Measurements from ENCODE around the gene ZNF532.

ZNF532 gene

DNA sequence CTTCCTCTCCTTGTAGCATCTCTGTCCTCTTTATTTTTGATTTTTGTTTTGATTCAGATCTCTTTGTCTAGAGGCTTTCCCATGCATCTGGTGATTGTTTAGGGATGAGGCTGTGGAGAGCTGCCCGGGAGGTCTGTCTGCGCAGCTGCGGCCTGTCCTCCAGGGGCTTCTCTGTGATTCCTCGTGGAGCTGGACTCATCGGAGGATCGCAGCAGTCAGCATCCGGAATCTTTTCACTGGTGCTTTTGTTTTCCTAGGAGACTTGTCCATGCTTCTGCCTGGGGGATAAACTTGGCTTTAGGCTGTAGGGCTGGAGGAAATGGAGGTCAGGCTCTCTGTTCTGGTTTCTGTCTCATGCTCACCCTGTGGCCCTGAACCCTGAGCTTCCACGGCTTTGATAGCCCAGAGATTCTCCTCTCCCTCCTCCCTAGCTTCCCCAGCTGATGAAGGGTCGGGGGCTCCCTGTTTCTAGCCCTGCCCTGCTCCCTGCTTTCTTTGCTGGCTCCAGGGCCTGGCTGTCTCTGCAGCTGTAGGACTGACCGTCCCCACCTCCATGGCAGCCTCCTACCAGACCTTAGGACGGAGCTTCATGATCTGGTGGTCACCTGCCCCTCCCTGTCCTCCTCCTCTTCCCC is 35.5 kb downstream of the ZNF532 start:
- Histone ChIP-seq H3K27me3 (no peaks in the 10 kb centered on the region), H3K4me1 (ENCODE audit: control insufficient read depth in 1 of 2, insufficient read depth in 1 of 2, low read depth in 1 of 2, low read length in 1 of 2) (no peaks in the 10 kb centered on the region), H3K9me3 (no peaks in the 10 kb centered on the region), H3K27ac (no peak overlapping the region), H3K4me3 (ENCODE audit: low read depth in 1 of 2, low read length in 1 of 2) (no peak overlapping the region), H3K36me3 (no peaks in the 10 kb centered on the region)
- TF ChIP-seq, protein P1, sequence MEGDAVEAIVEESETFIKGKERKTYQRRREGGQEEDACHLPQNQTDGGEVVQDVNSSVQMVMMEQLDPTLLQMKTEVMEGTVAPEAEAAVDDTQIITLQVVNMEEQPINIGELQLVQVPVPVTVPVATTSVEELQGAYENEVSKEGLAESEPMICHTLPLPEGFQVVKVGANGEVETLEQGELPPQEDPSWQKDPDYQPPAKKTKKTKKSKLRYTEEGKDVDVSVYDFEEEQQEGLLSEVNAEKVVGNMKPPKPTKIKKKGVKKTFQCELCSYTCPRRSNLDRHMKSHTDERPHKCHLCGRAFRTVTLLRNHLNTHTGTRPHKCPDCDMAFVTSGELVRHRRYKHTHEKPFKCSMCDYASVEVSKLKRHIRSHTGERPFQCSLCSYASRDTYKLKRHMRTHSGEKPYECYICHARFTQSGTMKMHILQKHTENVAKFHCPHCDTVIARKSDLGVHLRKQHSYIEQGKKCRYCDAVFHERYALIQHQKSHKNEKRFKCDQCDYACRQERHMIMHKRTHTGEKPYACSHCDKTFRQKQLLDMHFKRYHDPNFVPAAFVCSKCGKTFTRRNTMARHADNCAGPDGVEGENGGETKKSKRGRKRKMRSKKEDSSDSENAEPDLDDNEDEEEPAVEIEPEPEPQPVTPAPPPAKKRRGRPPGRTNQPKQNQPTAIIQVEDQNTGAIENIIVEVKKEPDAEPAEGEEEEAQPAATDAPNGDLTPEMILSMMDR (IDR thresholded peaks at IDR 0.05): no peak

GRCh38 chr18:58901143-58901542 is 36.5 kb downstream of the ZNF532 start:
- Histone ChIP-seq H3K27me3 (no peaks in the 10 kb centered on the region), H3K36me3 (no peaks in the 10 kb centered on the region), H3K4me1 (ENCODE audit: control insufficient read depth in 1 of 2, insufficient read depth in 1 of 2, low read depth in 1 of 2, low read length in 1 of 2) (no peaks in the 10 kb centered on the region)

GRCh38 chr18:58901783-58902182 is 37.1 kb downstream of the ZNF532 start:
- TF ChIP-seq, protein P1 (IDR thresholded peaks at IDR 0.05): no peak
- Histone ChIP-seq H3K27ac (no peak overlapping the region), H3K4me3 (ENCODE audit: low read depth in 1 of 2, low read length in 1 of 2) (no peak overlapping the region), H3K4me1 (ENCODE audit: control insufficient read depth in 1 of 2, insufficient read depth in 1 of 2, low read depth in 1 of 2, low read length in 1 of 2) (no peaks in the 10 kb centered on the region), H3K9me3 (no peaks in the 10 kb centered on the region), H3K27me3 (no peaks in the 10 kb centered on the region), H3K36me3 (no peaks in the 10 kb centered on the region)

More at GRCh38 chr18:58901143-58901542, 36.5 kb downstream of the ZNF532 start:
- no peaks in the 10 kb centered on the region for H3K9me3 ChIP-seq
- no peak overlapping the region for H3K27ac ChIP-seq
- H3K4me3 ChIP-seq (ENCODE audit: low read depth in 1 of 2, low read length in 1 of 2): no peak overlapping the region
- TF ChIP-seq, protein P1 (IDR thresholded peaks at IDR 0.05): no peak

DNA sequence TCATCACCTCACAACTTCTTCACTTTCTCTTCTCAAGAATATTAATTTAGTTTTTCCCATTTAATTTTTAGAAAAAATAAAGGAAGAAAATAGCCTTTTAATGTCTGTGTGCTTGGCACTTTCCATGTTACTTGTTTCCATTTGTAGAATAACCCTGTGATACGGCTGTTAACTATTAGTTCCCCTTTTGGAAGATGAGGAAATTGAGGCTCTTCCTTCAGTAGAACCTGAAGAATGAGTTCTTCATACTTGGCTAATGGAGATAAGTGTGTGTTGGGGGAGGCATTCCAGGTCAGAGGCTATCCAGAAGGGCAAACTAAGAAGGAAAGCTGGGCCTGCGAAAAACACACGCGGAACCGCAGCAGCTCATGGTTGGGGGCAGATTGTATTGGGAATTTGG is 38.3 kb downstream of the ZNF532 start:
- H3K27me3 ChIP-seq: no peaks in the 10 kb centered on the region
- TF ChIP-seq, protein P1 (IDR thresholded peaks at IDR 0.05): no peak

DNA sequence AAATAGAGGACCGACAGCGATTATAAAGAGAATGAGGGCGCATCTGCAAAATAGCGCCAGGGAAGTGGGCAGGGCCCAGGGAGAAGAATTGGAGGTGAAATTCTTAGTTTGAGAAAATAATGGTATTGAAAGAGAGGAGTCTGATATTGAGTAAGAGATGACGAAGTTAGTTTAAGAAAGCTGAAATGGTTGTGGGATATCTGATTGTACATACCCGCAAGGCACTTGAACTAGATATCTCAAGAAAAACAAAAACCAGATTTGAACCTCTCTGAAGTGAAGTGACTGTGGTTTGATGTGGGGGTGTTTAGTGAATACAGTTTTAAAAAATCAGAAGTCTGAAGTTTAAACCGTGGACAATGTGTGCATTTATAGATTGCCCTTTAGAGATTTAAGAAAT is 38.9 kb downstream of the ZNF532 start:
- H3K4me3 ChIP-seq (ENCODE audit: low read depth in 1 of 2, low read length in 1 of 2): no peak overlapping the region
- no peaks in the 10 kb centered on the region for H3K4me1 ChIP-seq (ENCODE audit: control insufficient read depth in 1 of 2, insufficient read depth in 1 of 2, low read depth in 1 of 2, low read length in 1 of 2)
- TF ChIP-seq, protein P1 (IDR thresholded peaks at IDR 0.05): no peak
- no peaks in the 10 kb centered on the region for H3K36me3 ChIP-seq
- H3K9me3 ChIP-seq: no peaks in the 10 kb centered on the region
- H3K27me3 ChIP-seq: no peaks in the 10 kb centered on the region
- no peak overlapping the region for H3K27ac ChIP-seq

More for the DNA sequence above, 38.3 kb downstream of the ZNF532 start:
- H3K9me3 ChIP-seq: no peaks in the 10 kb centered on the region
- H3K4me1 ChIP-seq (ENCODE audit: control insufficient read depth in 1 of 2, insufficient read depth in 1 of 2, low read depth in 1 of 2, low read length in 1 of 2): no peaks in the 10 kb centered on the region
- no peaks in the 10 kb centered on the region for H3K36me3 ChIP-seq
- no peak overlapping the region for H3K4me3 ChIP-seq (ENCODE audit: low read depth in 1 of 2, low read length in 1 of 2)
- H3K27ac ChIP-seq: no peak overlapping the region

Data from neutrophil (primary cell).